HG02973 (cell line): ENCODE results near the gene PCDHGC4.

ENCODE experiments used
- ATAC-seq: cut with Tn5 transposase; IDR thresholded peaks from one replicate; pipeline ENCODE4 v1.9.1; 2021; ENCODE audit warnings: moderate library complexity; ENCODE audit not compliant: unreplicated experiment

Gene PCDHGC4

DNA sequence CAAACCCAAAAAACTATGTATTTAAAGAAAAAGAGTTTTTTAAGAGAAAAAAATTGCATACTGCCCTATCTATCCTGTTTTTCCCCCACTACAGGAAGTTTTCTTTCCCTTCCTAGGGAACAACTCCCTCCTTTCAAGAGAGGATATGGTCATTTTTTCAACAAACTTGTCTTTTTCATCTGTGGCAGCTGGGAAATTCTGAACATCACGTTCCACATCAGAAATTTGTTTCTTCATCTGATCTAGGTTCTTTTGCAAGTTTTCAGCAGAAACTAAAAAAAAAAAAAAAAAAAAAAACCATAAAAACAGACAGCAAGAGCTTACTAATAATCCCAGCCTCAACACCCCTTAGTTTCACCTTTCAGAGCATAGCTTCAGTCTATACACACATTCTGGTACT lies 42.6 kb downstream of the PCDHGC4 start:
- no peak for ATAC-seq

DNA sequence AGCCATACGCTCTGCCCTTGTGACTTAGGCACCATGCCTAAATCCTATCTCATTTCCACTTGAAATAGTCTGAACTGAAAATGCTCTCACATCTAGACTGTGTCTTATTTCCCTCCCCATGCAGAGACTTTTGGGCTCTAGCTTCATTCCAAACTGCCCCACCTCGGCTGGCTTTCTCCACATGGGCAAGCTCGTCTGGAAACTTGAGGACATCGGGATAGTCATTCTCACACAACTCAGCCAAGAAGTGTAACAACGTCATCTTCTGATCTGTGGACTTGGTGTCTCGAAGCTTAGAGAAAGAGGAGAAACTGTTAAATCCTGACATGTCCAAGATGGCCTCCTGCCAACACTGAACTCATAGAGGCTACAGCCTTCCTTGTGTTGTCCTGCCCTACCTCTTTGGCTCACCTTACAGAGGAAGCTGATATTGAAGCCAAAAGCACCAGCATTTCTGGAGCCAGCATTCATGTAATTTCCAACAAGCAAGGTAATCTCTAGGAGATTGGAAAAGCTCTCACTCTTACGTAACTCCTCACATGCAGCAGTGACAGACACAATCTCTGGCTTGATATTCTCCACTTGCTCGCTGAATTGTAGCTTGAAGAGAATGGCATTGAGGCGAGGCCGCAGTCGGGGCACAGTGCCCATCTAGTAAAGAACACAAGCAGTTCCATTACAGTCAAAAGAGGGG lies 43.6 kb downstream of the PCDHGC4 start:
- no peak for ATAC-seq

DNA sequence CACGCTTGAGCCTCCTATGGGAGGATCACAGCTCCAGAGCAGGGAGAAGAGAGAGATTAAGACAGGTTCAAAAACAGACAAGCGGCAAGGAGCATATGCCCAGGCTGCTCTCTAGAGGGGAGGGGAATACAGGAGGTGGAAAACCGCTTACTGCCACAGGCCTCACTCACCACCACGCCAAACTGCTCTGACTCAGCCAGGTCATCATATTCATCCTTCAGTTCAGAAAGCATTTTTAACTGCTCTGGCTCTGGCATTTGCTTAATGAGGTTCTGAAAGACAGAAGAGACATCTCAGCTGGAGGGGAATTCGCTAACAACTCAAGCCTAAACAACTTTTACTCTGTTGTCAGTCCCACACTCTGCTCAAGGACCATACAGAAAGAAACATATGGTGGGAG lies 44.2 kb downstream of the PCDHGC4 start:
- ATAC-seq = peak; percentile 56

DNA sequence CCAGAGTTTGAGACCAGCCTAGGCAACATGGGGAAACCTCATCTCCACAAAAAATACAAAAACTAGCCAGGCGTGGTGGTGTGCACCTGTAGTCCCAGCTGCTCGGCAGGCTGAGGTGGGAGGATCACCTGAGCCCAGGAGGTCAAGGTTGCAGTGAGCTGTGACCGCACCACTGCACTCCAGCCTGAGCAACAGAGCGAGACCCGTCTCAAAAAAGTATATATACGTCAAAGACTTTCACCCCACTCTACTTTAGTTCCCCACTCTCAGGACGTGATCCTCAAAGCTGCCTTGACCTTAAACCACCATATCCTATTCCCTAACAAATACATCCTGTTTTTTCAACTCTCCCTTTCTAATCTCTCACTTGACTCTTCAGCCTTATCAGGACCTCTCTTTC lies 45.0 kb downstream of the PCDHGC4 start:
- no peak for ATAC-seq

DNA sequence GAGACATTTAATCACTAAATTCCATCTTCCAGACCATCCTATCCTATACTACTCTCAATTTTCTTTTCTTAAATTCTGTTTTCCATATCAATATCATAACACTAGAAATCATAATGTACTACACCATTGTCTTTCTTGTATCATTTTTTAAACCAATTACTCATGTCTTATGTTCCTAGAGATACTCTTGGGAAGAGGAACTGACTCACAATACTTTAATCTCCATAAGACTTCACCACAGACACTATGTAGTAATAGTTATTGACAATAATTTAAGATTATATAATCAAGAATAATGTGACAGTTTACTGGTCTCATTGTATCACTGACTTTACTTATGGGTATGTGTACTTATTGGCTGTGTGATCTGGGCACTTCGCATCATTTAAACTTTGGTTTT lies 47.9 kb downstream of the PCDHGC4 start:
- no peak for ATAC-seq

DNA sequence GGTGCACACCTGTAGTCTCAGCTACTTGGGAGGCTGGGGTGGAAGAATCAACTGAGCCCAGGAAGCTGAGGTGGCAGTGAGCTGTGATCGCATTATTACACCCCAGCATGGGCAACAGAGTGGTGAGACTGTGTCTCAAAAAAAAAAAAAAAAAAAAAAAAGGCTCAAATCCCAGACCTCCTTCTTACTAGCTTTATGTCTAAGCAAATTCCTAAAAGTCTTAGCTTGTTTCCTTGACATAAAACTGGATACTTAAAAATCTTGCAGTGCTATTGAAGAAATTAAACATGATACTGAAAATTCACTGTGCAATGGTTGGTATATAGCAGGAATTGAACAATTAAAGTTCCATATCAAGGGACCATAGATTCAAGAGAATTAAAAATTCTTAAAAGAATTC lies 49.1 kb downstream of the PCDHGC4 start:
- ATAC-seq = no peak

DNA sequence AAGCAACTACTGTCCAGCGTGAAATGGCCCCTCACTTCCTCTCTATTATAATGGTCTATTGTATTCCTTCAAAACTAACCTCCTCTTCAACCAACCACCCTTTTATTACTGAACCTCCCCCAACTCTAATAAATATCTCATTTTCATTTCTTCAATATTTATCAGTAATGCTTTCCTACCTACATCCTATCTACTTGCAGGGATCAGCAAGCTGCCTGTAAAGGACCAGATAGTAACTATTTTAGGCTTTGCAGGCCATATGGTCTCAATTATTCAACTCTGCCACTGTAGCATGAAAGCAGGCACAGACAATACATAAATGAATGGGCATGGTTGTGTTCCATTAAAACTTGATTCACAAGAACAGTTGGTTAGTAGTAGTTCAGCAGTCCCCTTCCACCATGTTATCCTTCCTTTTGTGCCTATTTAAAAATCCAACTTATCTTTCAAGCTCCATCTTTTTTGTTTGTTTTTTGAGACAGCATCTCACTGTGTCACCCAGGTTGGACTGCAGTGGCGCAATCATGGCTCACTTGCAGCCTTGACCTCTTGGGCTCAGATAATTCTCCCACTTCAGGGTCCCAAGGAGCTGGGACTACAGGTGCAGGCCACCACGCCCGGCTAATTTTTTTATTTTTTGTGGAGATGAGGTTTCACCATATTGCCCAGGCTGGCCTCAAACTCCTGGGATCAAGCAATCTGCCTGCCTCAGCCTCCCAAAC lies 49.8 kb downstream of the PCDHGC4 start:
- no peak for ATAC-seq
